CD4-positive, alpha-beta T cell treated with Interleukin-15 for 1 hour (primary cell): ENCODE results near the gene EFNA4.

Experiments used
- DNase-seq: peaks from one replicate; pipeline ENCODE4 v3.0.0-alpha.2; 2020

The EFNA4 gene

GRCh38 chr1:155052439-155053395 is 10.8 kb upstream of the EFNA4 start:
- DNase-seq = no peak

DNA sequence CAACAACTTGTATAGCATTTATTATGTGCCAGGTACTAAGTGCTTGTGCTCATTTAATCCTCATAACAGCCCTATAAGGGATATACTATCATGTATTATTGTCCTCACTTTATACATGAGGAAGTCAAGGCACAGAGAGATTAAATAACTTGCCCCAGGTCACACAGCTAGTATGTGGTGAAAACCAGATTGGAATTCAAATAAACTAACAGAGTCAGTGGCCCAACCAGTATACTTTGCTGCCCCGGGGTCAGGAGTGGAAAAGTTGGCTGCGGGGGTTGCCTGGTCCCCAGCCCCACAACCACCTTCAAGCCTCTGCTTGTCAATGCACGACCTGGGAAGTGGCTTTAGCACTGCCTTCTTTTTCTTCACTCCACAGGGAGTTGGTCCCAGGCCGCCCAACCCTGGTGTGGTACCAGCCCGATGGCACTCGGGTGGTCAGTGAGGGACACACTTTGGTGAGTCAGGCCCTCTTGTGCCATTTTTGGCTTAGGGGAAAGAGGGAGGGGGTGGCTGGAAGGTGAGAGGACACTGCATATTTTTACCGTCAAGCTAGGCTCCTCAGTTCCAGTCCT is 9.9 kb upstream of the EFNA4 start:
- DNase-seq = no peak

- DNase-seq = no peak
Observed at GRCh38 chr1:155057104-155057503, 6.4 kb upstream of the EFNA4 start.

DNA sequence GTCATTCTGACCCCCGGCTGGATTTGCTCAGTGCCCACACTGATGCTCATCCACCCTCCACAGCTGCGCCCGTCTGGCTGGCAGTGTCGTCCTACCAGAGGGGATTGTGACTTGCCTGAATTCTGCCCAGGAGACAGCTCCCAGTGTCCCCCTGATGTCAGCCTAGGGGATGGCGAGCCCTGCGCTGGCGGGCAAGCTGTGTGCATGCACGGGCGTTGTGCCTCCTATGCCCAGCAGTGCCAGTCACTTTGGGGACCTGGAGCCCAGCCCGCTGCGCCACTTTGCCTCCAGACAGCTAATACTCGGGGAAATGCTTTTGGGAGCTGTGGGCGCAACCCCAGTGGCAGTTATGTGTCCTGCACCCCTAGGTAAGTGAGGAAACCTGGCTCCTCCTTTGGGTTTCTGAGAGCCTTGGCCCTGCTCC is 5.7 kb upstream of the EFNA4 start:
- DNase-seq = no peak

- no peak for DNase-seq
Observed at GRCh38 chr1:155060736-155061135, 2.8 kb upstream of the EFNA4 start.

GRCh38 chr1:155061381-155062150 is 2.0 kb upstream of the EFNA4 start:
- DNase-seq = peak; percentile 93

DNA sequence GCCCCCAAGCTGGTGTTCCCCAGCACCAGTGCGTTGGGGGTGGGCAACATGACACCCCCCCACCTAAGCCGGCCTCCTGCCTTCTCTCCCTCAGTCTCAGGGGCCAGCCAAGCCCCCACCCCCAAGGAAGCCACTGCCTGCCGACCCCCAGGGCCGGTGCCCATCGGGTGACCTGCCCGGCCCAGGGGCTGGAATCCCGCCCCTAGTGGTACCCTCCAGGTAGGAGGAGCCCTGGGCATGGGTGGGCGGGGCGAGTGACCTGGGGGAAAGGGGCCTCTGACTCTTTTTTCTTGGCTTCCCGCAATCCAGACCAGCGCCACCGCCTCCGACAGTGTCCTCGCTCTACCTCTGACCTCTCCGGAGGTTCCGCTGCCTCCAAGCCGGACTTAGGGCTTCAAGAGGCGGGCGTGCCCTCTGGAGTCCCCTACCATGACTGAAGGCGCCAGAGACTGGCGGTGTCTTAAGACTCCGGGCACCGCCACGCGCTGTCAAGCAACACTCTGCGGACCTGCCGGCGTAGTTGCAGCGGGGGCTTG is 1.3 kb upstream of the EFNA4 start:
- no peak for DNase-seq

- peak; percentile 72 for DNase-seq
Observed at GRCh38 chr1:155062702-155063411, 683 bp upstream of the EFNA4 start.

- no peak for DNase-seq
Observed at GRCh38 chr1:155064111-155064831, 731 bp downstream of the EFNA4 start.

DNA sequence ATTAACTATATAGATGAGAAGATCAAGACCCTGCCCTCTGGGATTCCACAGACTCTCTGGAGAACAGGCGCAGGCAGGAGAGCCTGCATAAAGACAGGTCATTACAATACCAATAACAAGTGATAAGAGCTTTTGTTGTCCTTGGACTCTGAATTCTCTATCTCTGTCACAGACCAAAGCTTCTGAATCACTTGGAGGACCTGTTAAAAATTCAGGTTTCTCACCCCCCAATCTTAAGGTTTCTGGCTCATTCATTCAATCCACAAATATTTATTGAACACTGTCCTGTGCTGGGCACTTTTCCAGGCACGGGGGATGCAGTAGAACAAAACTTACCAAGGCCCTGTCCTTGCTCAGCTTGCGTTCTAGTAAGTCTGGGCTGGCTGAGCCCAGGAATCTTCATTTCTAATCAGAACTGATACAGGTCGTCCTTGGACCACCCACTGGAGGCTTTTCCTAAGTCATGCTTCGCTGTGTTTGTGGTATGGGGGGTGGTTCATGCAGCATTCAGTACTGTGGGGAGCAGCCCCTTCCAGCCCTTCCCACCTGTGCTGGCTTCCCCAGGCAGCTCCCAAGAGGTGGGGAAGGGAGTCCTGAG is 1.4 kb downstream of the EFNA4 start:
- no peak for DNase-seq

- DNase-seq = no peak
Observed at GRCh38 chr1:155066777-155067176, 3.2 kb downstream of the EFNA4 start.

GRCh38 chr1:155068599-155068998 is 5.1 kb downstream of the EFNA4 start:
- no peak for DNase-seq

DNA sequence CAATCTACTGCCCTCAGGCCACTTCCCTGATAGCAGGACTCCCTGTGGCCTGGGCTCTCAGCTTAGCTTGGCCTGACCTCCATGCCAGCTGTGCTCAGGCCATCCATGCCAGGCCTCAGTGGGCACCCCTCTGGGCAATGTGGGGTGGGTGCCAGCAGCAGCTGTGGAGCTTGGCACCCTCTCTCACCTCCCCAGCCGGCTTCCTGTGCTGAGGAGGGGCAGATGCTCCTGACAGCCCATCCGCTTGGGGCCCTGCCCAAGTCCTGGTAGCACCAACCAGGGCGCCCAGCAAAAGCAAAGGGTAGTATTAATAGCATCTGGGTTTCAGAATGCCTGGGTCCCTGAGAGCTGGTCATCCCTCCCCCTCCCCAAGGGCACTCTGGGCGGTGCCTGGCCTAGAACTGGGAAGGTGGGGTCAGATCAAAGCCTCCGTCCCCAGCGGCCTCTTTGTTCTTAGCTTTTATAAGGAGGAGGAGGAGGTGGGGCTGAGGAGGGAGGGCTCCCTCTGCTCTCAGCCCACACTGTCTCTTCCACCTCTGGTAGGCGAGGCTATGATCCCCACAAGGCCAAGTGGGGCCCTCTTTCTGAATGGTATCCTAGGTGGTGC is 6.1 kb downstream of the EFNA4 start:
- no peak for DNase-seq

GRCh38 chr1:155070158-155070621 is 6.7 kb downstream of the EFNA4 start:
- no peak for DNase-seq

GRCh38 chr1:155070721-155071569 is 7.4 kb downstream of the EFNA4 start:
- peak; percentile 86 for DNase-seq

DNA sequence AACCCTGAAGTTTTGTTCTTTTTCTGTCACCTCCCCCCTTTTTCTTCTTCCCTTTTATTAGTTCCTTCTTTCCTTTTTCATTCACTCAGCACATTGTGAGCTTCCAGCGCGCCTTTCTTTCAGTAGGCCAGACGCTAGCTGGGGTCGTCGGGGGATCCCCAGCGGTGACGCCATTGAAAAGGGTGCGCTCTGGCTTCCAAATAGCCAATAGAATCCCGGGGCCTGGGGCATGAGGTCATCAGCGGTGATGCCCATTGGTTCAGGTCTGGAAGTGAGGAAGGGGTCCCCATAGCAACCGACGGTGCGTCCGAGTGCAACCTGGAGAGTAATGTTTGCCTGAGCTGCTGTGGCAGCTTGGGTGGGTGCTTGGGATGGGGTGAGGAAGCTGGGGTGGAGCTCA is 8.2 kb downstream of the EFNA4 start:
- DNase-seq = no peak

- no peak for DNase-seq
Observed at GRCh38 chr1:155072531-155073289, 9.2 kb downstream of the EFNA4 start.

GRCh38 chr1:155073377-155074242 is 10.1 kb downstream of the EFNA4 start:
- DNase-seq = no peak
